ENCODE data around the gene SLC18A2.

DNA sequence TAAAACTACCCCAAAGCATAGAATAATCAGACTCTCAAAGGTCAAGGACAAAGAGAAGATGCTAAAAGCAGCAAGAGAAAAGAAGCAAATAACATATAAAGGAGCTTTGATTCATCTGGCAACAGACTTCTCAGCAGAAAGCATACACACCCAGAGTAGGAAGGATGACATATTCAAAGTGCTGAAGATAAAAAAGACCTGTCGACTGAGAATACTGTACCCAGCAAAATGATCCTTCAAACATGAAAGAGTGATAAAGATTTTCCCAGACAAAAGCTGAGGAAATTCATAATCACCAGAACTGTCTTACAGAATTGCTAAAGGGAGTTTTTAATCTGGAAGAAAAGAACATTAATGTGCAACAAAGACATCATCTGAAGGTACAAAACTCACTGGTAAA, 28.7 kb upstream of the SLC18A2 start:
- TF ChIP-seq, protein P1, sequence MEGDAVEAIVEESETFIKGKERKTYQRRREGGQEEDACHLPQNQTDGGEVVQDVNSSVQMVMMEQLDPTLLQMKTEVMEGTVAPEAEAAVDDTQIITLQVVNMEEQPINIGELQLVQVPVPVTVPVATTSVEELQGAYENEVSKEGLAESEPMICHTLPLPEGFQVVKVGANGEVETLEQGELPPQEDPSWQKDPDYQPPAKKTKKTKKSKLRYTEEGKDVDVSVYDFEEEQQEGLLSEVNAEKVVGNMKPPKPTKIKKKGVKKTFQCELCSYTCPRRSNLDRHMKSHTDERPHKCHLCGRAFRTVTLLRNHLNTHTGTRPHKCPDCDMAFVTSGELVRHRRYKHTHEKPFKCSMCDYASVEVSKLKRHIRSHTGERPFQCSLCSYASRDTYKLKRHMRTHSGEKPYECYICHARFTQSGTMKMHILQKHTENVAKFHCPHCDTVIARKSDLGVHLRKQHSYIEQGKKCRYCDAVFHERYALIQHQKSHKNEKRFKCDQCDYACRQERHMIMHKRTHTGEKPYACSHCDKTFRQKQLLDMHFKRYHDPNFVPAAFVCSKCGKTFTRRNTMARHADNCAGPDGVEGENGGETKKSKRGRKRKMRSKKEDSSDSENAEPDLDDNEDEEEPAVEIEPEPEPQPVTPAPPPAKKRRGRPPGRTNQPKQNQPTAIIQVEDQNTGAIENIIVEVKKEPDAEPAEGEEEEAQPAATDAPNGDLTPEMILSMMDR (IDR thresholded peaks at IDR 0.05) = no peak
- TF ChIP-seq EZH2phosphoT487 (IDR thresholded peaks at IDR 0.05) = no peak
- no peak for TF ChIP-seq EZH2 (IDR thresholded peaks at IDR 0.05)
